CD4-positive, CD25-positive, alpha-beta regulatory T cell (primary cell): Measurements from ENCODE around the gene EREG. TPM values are rescaled to one million over a fixed set of nuclear protein-coding genes. Genes with fewer than 3 reads are reported as not detected.
"Not testable (repeated sequence)": the region's sequence is repeated elsewhere in the genome, so short reads cannot be mapped to it uniquely, and the experiment has no call there.

ENCODE experiments used
- ATAC-seq, 2 donors: fragments of 150-1000 bp; cut with Tn5 transposase; one replicate each; pipeline ENCODE4 v1.10.0; 2021; ENCODE audit warnings: low read depth in 2 of 2, moderate number of reproducible peaks in 2 of 2, moderate library complexity in 1 of 2
- DNase-seq, 3 donors: peaks; one replicate each; pipeline versions ENCODE4 v3.0.0 to v3.0.0-alpha.2; 2012 to 2022; ENCODE audit warnings: mixed read lengths in 1 of 3
- H3K27ac ChIP-seq: one replicate; pipeline ENCODE4 v1.7.0; 2013; ENCODE audit warnings: mild to moderate bottlenecking, low read length; ENCODE audit not compliant: insufficient read depth, poor library complexity, severe bottlenecking
- H3K27me3 ChIP-seq: one replicate; pipeline ENCODE4 v1.7.0; 2013; ENCODE audit warnings: low read length; ENCODE audit not compliant: control insufficient read depth, insufficient read depth
- H3K36me3 ChIP-seq: one replicate; pipeline ENCODE4 v1.7.0; 2013; ENCODE audit warnings: mild to moderate bottlenecking, low read length, moderate library complexity; ENCODE audit not compliant: control insufficient read depth, insufficient read depth
- H3K4me1 ChIP-seq: 2 replicates; pipeline ENCODE4 v1.7.0; 2013; ENCODE audit warnings: mild to moderate bottlenecking, low read length; ENCODE audit not compliant: insufficient read depth, control insufficient read depth, poor library complexity, severe bottlenecking
- H3K4me3 ChIP-seq: one replicate; pipeline ENCODE4 v1.7.0; 2013; ENCODE audit warnings: low read depth, mild to moderate bottlenecking, low read length, moderate library complexity
- H3K9me3 ChIP-seq, 2 experiments: 1 replicate in 1 of 2; 2 replicates in 1 of 2; pipeline ENCODE4 v1.7.0; 2013; ENCODE audit warnings: low read length in 2 of 2, mild to moderate bottlenecking in 1 of 2, moderate library complexity in 1 of 2; ENCODE audit not compliant: control insufficient read depth in 2 of 2
- H3K27ac Mint-ChIP-seq, 3 donors: one replicate each; pipeline ENCODE4 v1.8.0; 2020 to 2022; ENCODE audit warnings: mild to moderate bottlenecking in 3 of 3, mixed read lengths in 3 of 3, moderate library complexity in 2 of 3
- H3K27me3 Mint-ChIP-seq: one replicate; pipeline ENCODE4 v1.8.0; 2022; ENCODE audit warnings: mild to moderate bottlenecking, mixed read lengths
- H3K36me3 Mint-ChIP-seq: one replicate; pipeline ENCODE4 v1.8.0; 2020; ENCODE audit warnings: mixed read lengths
- H3K4me1 Mint-ChIP-seq, 4 donors: one replicate each; pipeline ENCODE4 v1.8.0; 2020 to 2022; ENCODE audit warnings: mixed read lengths in 4 of 4, mild to moderate bottlenecking in 1 of 4
- H3K4me3 Mint-ChIP-seq, 4 donors: one replicate each; pipeline ENCODE4 v1.8.0; 2020 to 2022; ENCODE audit warnings: mild to moderate bottlenecking in 4 of 4, mixed read lengths in 4 of 4, moderate library complexity in 3 of 4
- H3K9me3 Mint-ChIP-seq, 7 donors: one replicate each; pipeline ENCODE4 v1.8.0; 2020 to 2022; ENCODE audit warnings: mixed read lengths in 7 of 7, mild to moderate bottlenecking in 3 of 7, moderate library complexity in 2 of 7
- polyA plus RNA-seq, 4 donors: library from polyadenylated mRNA; unstranded; fragments of 300-500 nt; fragmentation: Illumina TruSeq; gene quantifications; one replicate each; pipeline ENCODE4 v1.2.3, GENCODE V29; 2021
- total RNA-seq: library from RNA; stranded (reverse); gene quantifications from one replicate; pipeline ENCODE4 v1.2.3, GENCODE V29; 2022

EREG gene
- total and polyA plus RNA-seq, 5 donors from 2014 or later: 1.0 TPM; not detected in 4

DNA sequence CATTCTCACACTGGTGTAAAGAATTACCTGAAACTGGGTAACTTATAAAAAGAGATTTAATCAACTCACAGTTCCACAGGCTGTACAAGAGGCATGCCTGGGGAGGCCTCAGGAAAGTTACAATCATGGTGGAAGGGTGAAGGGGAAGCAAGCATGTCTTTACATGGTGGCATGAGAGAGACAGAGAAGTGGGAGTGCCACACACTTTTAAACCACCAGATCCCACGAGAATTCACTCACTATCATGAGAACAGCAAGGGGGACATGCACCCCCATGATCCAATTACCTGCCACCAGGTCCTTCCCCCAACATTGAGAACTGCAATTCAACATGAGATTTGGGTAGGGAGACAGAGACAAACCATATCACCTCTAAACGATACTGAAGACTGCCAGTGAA, 33.7 kb upstream of the EREG start:
- no peak for ATAC-seq
- H3K27me3 Mint-ChIP-seq: no peaks in the 10 kb centered on the region
- no peak overlapping the region for H3K4me3 Mint-ChIP-seq
- H3K4me1 Mint-ChIP-seq: no peaks in the 10 kb centered on the region
- no peaks in the 10 kb centered on the region for H3K4me1 ChIP-seq
- H3K27me3 ChIP-seq: no peaks in the 10 kb centered on the region
- no peaks in the 10 kb centered on the region for H3K9me3 ChIP-seq
- no peak overlapping the region for H3K4me3 ChIP-seq
- H3K27ac Mint-ChIP-seq: no peak overlapping the region
- no peak overlapping the region for H3K27ac ChIP-seq
- H3K36me3 Mint-ChIP-seq: no peaks in the 10 kb centered on the region
- H3K36me3 ChIP-seq: no peaks in the 10 kb centered on the region
- no peak for DNase-seq
- peaks cover 0 to 3% (median 0%) of the 10 kb centered on the region in 7 donors for H3K9me3 Mint-ChIP-seq

DNA sequence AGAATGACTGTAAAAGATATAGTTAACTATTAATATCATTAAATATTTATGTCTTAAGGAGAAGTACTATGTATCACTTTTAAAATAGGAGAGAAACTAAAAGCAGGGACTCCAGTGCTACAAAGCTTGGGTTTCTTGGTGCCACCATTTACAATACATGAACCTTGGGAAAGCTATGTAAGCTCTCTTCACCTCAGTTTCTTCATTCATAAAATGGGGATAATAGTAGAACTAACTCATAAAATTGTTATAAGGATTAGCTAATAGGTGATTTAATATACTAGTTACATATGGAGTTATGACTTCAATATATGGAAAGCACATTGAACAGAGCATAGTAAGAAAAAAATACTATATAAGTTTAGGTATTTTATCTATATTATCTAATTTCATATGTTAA, 33.0 kb upstream of the EREG start:
- no peaks in the 10 kb centered on the region for H3K27me3 Mint-ChIP-seq
- no peak overlapping the region for H3K27ac Mint-ChIP-seq
- H3K36me3 ChIP-seq: no peaks in the 10 kb centered on the region
- no peaks in the 10 kb centered on the region for H3K9me3 ChIP-seq
- no peak for DNase-seq
- H3K4me3 ChIP-seq: no peak overlapping the region
- H3K27me3 ChIP-seq: no peaks in the 10 kb centered on the region
- H3K4me3 Mint-ChIP-seq: no peak overlapping the region
- no peak for ATAC-seq
- no peaks in the 10 kb centered on the region for H3K4me1 Mint-ChIP-seq
- H3K4me1 ChIP-seq: no peaks in the 10 kb centered on the region
- H3K36me3 Mint-ChIP-seq: no peaks in the 10 kb centered on the region
- peaks cover 0 to 3% (median 0%) of the 10 kb centered on the region in 7 donors for H3K9me3 Mint-ChIP-seq
- no peak overlapping the region for H3K27ac ChIP-seq

DNA sequence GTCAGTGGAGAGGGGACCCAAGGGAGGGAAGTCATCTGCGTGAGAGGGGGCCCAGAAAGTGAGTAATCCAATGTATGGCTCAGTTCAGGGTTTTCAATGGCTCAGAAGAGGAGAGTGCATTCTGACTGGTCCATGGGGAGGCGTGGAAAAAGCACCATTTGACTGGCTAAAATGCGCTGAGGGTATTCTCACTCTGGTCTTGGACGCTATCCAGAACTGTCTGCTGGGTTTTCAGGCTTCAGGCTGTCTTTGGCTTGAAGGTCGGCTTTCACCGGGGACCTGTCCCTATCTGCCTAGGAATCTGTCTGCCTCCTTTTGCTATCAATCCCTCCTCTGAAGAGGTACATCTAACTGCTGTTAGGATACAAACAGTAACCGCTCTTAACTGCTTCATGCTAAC, 30.3 kb upstream of the EREG start:
- H3K36me3 ChIP-seq: no peaks in the 10 kb centered on the region
- Mint-ChIP-seq H3K27ac (no peak overlapping the region), H3K4me3 (no peak overlapping the region), H3K27me3 (no peaks in the 10 kb centered on the region), H3K4me1 (no peaks in the 10 kb centered on the region), H3K36me3 (no peaks in the 10 kb centered on the region), H3K9me3 (peaks cover 0 to 3% (median 0%) of the 10 kb centered on the region in 7 donors)
- ATAC-seq: no peak
- no peak overlapping the region for H3K27ac ChIP-seq
- DNase-seq: no peak
- no peaks in the 10 kb centered on the region for H3K9me3 ChIP-seq
- H3K4me1 ChIP-seq: no peaks in the 10 kb centered on the region
- H3K27me3 ChIP-seq: no peaks in the 10 kb centered on the region
- no peak overlapping the region for H3K4me3 ChIP-seq

- no peak overlapping the region for H3K27ac ChIP-seq
- DNase-seq (no peak), ATAC-seq (no peak)
- no peaks in the 10 kb centered on the region for H3K4me1 Mint-ChIP-seq
- H3K36me3 ChIP-seq: no peaks in the 10 kb centered on the region
- H3K27me3 ChIP-seq: no peaks in the 10 kb centered on the region
- no peak overlapping the region for H3K4me3 Mint-ChIP-seq
- H3K4me1 ChIP-seq: no peaks in the 10 kb centered on the region
- peaks cover 0 to 8% (median 0%) of the 10 kb centered on the region in 7 donors for H3K9me3 Mint-ChIP-seq
- no peaks in the 10 kb centered on the region for H3K36me3 Mint-ChIP-seq
- no peak overlapping the region for H3K27ac Mint-ChIP-seq
- no peak overlapping the region for H3K4me3 ChIP-seq
- no peaks in the 10 kb centered on the region for H3K9me3 ChIP-seq
- peaks cover 4% of the 10 kb centered on the region for H3K27me3 Mint-ChIP-seq
Observed at GRCh38 chr4:74335341-74336021, 29.5 kb upstream of the EREG start.

GRCh38 chr4:74338792-74339333, 26.1 kb upstream of the EREG start:
- Histone ChIP-seq H3K27ac (no peak overlapping the region), H3K9me3 (peaks cover 4% of the 10 kb centered on the region in 2 experiments), H3K4me3 (no peak overlapping the region), H3K4me1 (no peaks in the 10 kb centered on the region), H3K27me3 (no peaks in the 10 kb centered on the region), H3K36me3 (no peaks in the 10 kb centered on the region)
- no peak overlapping the region for H3K27ac Mint-ChIP-seq
- DNase-seq: no peak
- H3K36me3 Mint-ChIP-seq: no peaks in the 10 kb centered on the region
- H3K4me1 Mint-ChIP-seq: no peaks in the 10 kb centered on the region
- no peak overlapping the region for H3K4me3 Mint-ChIP-seq
- H3K9me3 Mint-ChIP-seq: peaks cover 0 to 17% (median 4%) of the 10 kb centered on the region in 7 donors
- peaks cover 10% of the 10 kb centered on the region for H3K27me3 Mint-ChIP-seq
- no peak for ATAC-seq

DNA sequence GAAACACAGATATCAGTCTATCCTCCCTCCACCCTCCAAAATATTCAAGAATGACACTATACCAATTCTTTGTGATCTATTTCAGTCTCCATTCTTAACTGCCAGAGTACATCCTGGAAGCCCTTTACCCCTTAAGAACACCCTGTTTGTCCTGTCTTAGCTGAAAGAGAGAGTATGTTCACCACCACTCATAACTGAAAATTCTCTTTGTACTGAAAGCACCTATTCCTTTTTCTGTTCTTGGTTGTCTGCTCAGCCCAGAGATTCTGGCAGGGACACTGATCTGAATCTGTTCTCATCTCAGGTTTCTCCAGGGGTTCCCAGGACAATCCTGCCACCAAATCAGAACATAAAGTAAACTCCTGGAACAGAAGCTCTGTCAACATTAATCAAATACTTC, 25.4 kb upstream of the EREG start:
- DNase-seq: no peak
- Histone ChIP-seq H3K4me1 (no peaks in the 10 kb centered on the region), H3K4me3 (no peak overlapping the region), H3K36me3 (no peaks in the 10 kb centered on the region), H3K27me3 (no peaks in the 10 kb centered on the region), H3K9me3 (peaks cover 6 to 10% of the 10 kb centered on the region in 2 experiments), H3K27ac (no peak overlapping the region)
- Mint-ChIP-seq H3K27me3 (peaks cover 10% of the 10 kb centered on the region), H3K9me3 (peaks cover 0 to 16% (median 4%) of the 10 kb centered on the region in 7 donors), H3K4me3 (no peak overlapping the region), H3K27ac (no peak overlapping the region), H3K4me1 (no peaks in the 10 kb centered on the region), H3K36me3 (no peaks in the 10 kb centered on the region)
- no peak for ATAC-seq

- H3K9me3 Mint-ChIP-seq: peaks cover 0 to 23% (median 8%) of the 10 kb centered on the region in 7 donors
- H3K4me3 Mint-ChIP-seq, ATAC-seq: not testable (repeated sequence)
Observed at GRCh38 chr4:74340421-74340820, 24.5 kb upstream of the EREG start.

GRCh38 chr4:74344031-74344430, 20.9 kb upstream of the EREG start:
- H3K9me3 Mint-ChIP-seq: peaks cover 0 to 24% (median 9%) of the 10 kb centered on the region in 7 donors
- no peaks in the 10 kb centered on the region for H3K4me1 ChIP-seq
- H3K9me3 ChIP-seq: peaks cover 6 to 12% of the 10 kb centered on the region in 2 experiments
- no peak overlapping the region for H3K4me3 Mint-ChIP-seq
- no peak overlapping the region for H3K27ac Mint-ChIP-seq
- H3K27me3 ChIP-seq: no peaks in the 10 kb centered on the region
- H3K36me3 ChIP-seq: no peaks in the 10 kb centered on the region
- H3K27ac ChIP-seq: no peak overlapping the region
- no peak for ATAC-seq
- H3K4me1 Mint-ChIP-seq: no peaks in the 10 kb centered on the region
- peaks cover 10% of the 10 kb centered on the region for H3K27me3 Mint-ChIP-seq
- no peak overlapping the region for H3K4me3 ChIP-seq
- no peak for DNase-seq
- no peaks in the 10 kb centered on the region for H3K36me3 Mint-ChIP-seq

More at GRCh38 chr4:74340421-74340820, 24.5 kb upstream of the EREG start:
- not testable (repeated sequence) for H3K27ac ChIP-seq, H3K27me3 Mint-ChIP-seq, H3K36me3 Mint-ChIP-seq, H3K36me3 ChIP-seq, H3K4me3 ChIP-seq, H3K4me1 Mint-ChIP-seq, H3K27me3 ChIP-seq, DNase-seq, H3K27ac Mint-ChIP-seq, H3K4me1 ChIP-seq
- peaks cover 6 to 12% of the 10 kb centered on the region in 2 experiments for H3K9me3 ChIP-seq
